A673 (cell line): Measurements from ENCODE around the gene SCD5. TPM values are rescaled to one million over a fixed set of nuclear protein-coding genes. Genes with fewer than 3 reads are reported as not detected.

ENCODE experiments used
- BruUV-seq: library from RNA; stranded (reverse); fragments of 400-500 nt; replicated peaks from 2 replicates; lab custom pipeline; 2021; lab: Mats Ljungman, UMichigan
- CTCF ChIA-PET: fragments of 300-600 bp; sonication (Branson Sonifier 250); formaldehyde crosslinking; loops from one replicate; lab custom pipeline; 2022; ENCODE audit warnings: antibody characterized with exemption; lab: Charles Lee
- POLR2A ChIA-PET: fragments of 300-600 bp; sonication (Branson Sonifier 250); formaldehyde crosslinking; loops from one replicate; lab custom pipeline; 2022; ENCODE audit warnings: antibody characterized with exemption; ENCODE audit not compliant: low non-redundant PET; lab: Charles Lee
- DNase-seq: peaks from one replicate; pipeline ENCODE4 v3.0.0-alpha.2; 2015; ENCODE audit warnings: low spot score
- H3K27ac ChIP-seq: fragments of 200-600 bp; sonication (generic); 2 replicates; pipeline ENCODE4 v1.5.1; 2016; ENCODE audit warnings: mixed run types, low read depth, mild to moderate bottlenecking, mixed read lengths, antibody characterized with exemption, low read length; ENCODE audit not compliant: poor library complexity, severe bottlenecking
- H3K27me3 ChIP-seq: fragments of 200-600 bp; sonication (generic); replicated peaks from 2 replicates; pipeline ENCODE4 v1.6.1; 2017; ENCODE audit warnings: mixed run types, low read depth, mild to moderate bottlenecking, mixed read lengths, antibody characterized with exemption, low read length; ENCODE audit not compliant: insufficient read depth, poor library complexity
- H3K36me3 ChIP-seq: fragments of 200-600 bp; sonication (generic); 2 replicates; pipeline ENCODE4 v1.6.1; 2016; ENCODE audit warnings: mixed run types, mild to moderate bottlenecking, mixed read lengths, antibody characterized with exemption, low read length; ENCODE audit not compliant: insufficient read depth, poor library complexity, severe bottlenecking
- H3K4me1 ChIP-seq: fragments of 200-600 bp; sonication (generic); 2 replicates; pipeline ENCODE4 v1.6.1; 2017; ENCODE audit warnings: mixed run types, mild to moderate bottlenecking, mixed read lengths, antibody characterized with exemption, low read length; ENCODE audit not compliant: insufficient read depth, poor library complexity, severe bottlenecking
- H3K4me3 ChIP-seq: fragments of 200-600 bp; sonication (generic); 2 replicates; pipeline ENCODE4 v1.5.1; 2016; ENCODE audit warnings: low read depth, mixed run types, mild to moderate bottlenecking, mixed read lengths, low read length; ENCODE audit not compliant: poor library complexity, severe bottlenecking
- H3K9me3 ChIP-seq: fragments of 200-600 bp; sonication (generic); 2 replicates; pipeline ENCODE4 v1.6.1; 2016; ENCODE audit warnings: mixed run types, low read depth, mild to moderate bottlenecking, mixed read lengths, antibody characterized with exemption, low read length; ENCODE audit not compliant: poor library complexity, severe bottlenecking
- EZH2 ChIP-seq: fragments of 200-600 bp; sonication (generic); IDR thresholded peaks from 2 replicates; pipeline ENCODE4 v1.6.1; 2017; ENCODE audit warnings: borderline replicate concordance, low read depth, mild to moderate bottlenecking, mixed read lengths, antibody characterized with exemption, low read length; ENCODE audit not compliant: poor library complexity, severe bottlenecking
- intact Hi-C: fragments of 100-400 bp; cut with micrococcal nuclease; formaldehyde crosslinking; loops from one replicate; pipeline ENCODE4 v1.10.0; 2022; ENCODE audit not compliant: unreplicated experiment
- total RNA-seq: library from RNA; stranded (reverse); gene quantifications from 2 replicates; pipeline ENCODE4 v1.2.3, GENCODE V29; 2021
- TF ChIP-seq, protein P1 (sequence below): fragments of 300-800, 200-600 bp; sonication (generic); conservative IDR thresholded peaks from 2 replicates; pipeline ENCODE4 v1.5.1; 2017; ENCODE audit warnings: low read depth, mild to moderate bottlenecking, antibody characterized with exemption, low read length, moderate library complexity, mixed read lengths

The SCD5 gene
- total RNA-seq, 1 experiment from 2014 or later: 15.8 TPM

DNA sequence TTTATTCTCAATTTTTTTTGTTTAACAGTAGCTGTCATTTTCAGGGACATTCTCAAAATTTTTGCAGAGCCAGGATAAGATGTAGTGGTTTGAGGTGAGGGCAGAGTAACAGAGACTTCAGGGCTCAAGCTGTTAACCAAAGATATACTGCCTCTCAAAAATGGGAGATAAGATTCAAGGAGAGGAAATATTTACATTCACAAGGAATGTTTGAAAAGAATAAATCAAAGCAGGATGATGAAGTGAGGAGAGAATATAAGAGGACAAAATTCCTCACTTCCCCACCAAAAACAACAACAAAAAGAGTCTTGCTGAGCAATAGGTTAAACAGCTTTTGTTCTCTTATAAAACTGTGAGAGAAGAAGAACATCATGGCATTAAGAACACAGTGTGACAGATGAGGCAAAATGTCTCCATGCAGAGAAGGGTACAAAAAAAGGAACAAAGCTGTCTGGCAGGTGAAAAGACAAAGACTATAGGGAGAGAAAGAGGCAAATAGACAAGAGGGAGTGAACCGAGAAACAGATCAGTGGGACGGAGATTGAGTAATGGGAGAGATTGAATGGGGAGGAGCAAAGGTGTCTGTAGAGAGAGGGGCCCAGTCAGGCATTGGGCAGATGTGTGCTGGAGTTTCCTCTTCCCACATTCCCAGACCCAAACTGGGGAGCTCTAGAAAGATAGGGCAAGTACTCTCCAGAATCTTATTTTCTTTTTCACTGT lies 130.7 kb downstream of the SCD5 start:
- BruUV-seq: no TSS peak

DNA sequence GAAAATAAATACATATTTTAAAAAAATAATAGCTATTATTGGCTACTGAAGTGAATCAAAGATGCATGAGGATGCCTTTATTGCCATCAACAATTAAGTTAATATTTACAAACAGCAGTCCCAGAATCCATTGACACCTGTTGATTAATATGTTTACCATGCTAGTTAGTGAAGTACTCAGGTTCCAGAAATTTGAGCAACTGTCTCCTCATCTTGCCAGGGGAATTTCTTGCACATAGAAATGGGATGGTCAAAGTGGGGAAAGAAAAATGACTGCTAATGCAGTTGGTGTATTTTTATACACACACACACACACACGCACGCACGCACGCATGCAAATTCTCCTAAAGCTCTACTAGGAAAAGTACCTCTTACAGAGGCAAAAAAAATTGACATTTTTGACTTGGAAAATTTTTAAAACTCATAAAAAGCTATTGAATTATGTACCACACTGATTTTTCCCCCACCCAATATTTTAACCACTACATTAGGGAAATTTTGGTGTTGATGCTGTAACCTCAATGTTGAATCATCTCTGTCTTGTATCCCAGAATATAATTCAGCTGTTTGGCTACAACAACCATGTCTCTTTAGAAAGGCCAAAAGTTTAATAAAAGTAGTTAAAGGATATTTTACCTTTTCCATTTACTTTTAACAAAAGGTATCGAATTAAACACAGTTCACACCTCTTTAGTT lies 131.5 kb downstream of the SCD5 start:
- no TSS peak for BruUV-seq
- CTCF ChIA-PET: no interaction called here

More for the DNA sequence above, 130.7 kb downstream of the SCD5 start:
- Histone ChIP-seq H3K4me1 (no peaks in the 10 kb centered on the region), H3K9me3 (no peaks in the 10 kb centered on the region), H3K27me3 (no peaks in the 10 kb centered on the region), H3K27ac (no peak overlapping the region), H3K4me3 (no peak overlapping the region), H3K36me3 (no peaks in the 10 kb centered on the region)
- no peak for TF ChIP-seq EZH2
- TF ChIP-seq, protein P1, sequence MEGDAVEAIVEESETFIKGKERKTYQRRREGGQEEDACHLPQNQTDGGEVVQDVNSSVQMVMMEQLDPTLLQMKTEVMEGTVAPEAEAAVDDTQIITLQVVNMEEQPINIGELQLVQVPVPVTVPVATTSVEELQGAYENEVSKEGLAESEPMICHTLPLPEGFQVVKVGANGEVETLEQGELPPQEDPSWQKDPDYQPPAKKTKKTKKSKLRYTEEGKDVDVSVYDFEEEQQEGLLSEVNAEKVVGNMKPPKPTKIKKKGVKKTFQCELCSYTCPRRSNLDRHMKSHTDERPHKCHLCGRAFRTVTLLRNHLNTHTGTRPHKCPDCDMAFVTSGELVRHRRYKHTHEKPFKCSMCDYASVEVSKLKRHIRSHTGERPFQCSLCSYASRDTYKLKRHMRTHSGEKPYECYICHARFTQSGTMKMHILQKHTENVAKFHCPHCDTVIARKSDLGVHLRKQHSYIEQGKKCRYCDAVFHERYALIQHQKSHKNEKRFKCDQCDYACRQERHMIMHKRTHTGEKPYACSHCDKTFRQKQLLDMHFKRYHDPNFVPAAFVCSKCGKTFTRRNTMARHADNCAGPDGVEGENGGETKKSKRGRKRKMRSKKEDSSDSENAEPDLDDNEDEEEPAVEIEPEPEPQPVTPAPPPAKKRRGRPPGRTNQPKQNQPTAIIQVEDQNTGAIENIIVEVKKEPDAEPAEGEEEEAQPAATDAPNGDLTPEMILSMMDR: no peak
- intact Hi-C loops: no loop called here
- ChIA-PET POLR2A (no interaction called here), CTCF (no interaction called here)
- DNase-seq: no peak

DNA sequence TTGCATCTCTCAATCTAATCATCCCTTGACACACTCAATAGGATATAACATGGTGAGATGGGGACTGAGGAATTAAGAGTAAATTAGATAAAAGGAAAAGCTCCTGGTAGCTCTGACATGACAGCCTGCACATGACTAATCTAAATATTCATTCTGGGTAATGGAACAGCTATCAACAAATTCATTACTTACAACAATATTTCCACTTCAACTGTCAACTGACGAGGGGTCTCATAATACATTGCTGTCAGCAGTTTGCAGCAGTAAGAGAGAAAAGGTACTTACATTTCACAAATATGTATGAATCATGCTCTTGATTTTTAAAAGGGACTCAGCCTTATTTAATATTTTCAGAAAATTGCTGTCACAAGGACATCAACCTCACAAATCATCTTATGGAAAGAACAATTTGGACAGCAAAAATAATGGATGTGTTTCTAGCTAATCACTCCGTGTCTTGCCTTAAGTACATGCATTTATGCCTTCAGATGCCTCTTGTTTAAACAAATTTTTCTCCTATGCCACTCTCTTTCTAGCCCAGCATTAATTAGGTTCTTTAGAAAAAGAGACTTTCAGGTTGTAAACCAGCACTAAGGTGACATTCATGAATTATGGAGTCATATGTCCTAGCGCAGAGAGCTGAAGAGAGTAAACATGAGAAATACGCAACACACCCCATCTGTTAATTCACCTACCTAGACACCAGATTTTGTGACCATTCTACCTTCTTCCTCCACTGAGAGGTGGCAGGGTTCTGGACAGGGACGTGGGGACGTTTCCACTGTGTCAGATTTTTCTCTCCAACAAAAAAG lies 137.2 kb downstream of the SCD5 start:
- intact Hi-C loops: no loop called here
- Histone ChIP-seq H3K9me3 (no peaks in the 10 kb centered on the region), H3K27me3 (no peaks in the 10 kb centered on the region), H3K4me1 (no peaks in the 10 kb centered on the region), H3K36me3 (no peaks in the 10 kb centered on the region), H3K4me3 (no peak overlapping the region), H3K27ac (no peak overlapping the region)
- TF ChIP-seq EZH2: no peak
- TF ChIP-seq, protein P1: no peak
- BruUV-seq: no TSS peak
- DNase-seq: no peak
- ChIA-PET CTCF (no interaction called here), POLR2A (no interaction called here)

More for the DNA sequence above, 131.5 kb downstream of the SCD5 start:
- Histone ChIP-seq H3K4me3 (no peak overlapping the region), H3K4me1 (no peaks in the 10 kb centered on the region), H3K9me3 (no peaks in the 10 kb centered on the region), H3K36me3 (no peaks in the 10 kb centered on the region), H3K27me3 (no peaks in the 10 kb centered on the region), H3K27ac (no peak overlapping the region)
- intact Hi-C loops: no loop called here
- TF ChIP-seq, protein P1: no peak
- TF ChIP-seq EZH2: no peak
- DNase-seq: no peak
- POLR2A ChIA-PET: no interaction called here
